Measurements from ENCODE around the gene GBP2.
"Not testable (repeated sequence)": the region's sequence is repeated elsewhere in the genome, so short reads cannot be mapped to it uniquely, and the experiment has no call there.

Gene GBP2, protein sequence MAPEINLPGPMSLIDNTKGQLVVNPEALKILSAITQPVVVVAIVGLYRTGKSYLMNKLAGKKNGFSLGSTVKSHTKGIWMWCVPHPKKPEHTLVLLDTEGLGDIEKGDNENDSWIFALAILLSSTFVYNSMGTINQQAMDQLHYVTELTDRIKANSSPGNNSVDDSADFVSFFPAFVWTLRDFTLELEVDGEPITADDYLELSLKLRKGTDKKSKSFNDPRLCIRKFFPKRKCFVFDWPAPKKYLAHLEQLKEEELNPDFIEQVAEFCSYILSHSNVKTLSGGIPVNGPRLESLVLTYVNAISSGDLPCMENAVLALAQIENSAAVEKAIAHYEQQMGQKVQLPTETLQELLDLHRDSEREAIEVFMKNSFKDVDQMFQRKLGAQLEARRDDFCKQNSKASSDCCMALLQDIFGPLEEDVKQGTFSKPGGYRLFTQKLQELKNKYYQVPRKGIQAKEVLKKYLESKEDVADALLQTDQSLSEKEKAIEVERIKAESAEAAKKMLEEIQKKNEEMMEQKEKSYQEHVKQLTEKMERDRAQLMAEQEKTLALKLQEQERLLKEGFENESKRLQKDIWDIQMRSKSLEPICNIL

GRCh38 chr1:89125913-89126580 lies at the start of gene GBP2:
GBP2 (minus strand) TSS chr1:89126114; CDS start chr1:89121966, 4,148 bp downstream.
- no peak for DNase-seq (ENCODE audit: low read depth in 2 of 2)

DNA sequence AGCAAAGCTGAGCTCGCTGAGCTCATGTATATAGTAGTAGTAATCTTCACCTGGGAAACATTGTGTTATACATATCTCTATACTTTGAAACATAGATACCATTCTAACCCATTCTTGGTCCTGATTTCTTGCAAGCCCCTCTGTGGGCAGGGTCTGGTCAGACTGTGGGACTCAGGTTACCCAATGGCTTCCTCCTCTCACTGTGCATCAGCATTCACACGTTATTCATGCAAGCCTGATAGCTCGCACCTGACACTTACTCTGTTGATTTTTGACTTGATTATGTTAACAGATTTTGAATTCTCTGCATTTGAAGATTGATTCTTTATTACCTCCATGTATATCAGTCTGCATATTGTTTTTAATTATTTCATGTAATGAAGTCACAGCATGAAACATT lies 48.6 kb upstream of the GBP2 start:
- no peak for DNase-seq (ENCODE audit: low read depth in 2 of 2)

DNA sequence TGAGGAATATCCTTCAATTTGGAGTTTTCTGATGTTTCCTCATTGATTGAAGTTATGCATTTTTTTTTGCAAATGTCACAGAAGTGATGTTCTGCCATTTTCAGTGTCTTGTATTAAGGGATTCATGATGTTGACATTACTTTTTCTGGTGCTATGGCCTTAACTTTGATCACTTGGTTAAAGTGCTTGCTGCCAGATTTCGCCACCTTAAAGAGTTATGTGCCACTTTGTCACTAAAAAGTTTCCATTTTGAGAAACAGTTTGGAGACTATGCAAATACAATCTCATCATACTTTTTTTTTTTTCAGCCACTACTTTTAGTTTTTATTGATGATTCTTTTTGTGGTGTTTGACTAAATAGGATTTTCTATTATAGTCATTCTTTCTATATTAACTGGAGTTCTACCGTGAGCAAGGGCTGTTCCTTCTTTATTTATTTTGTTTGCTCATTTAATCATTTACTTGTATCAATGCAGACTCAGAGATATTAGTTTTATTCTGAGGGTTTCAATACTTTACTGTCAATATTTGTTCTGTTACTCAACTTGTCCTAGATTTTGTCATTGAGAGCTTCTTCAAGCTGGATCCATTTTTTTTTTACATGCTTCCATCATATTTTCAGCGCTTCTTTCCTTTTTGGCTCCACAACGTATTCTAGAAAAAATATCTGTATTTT lies 46.7 kb upstream of the GBP2 start:
- DNase-seq (ENCODE audit: low read depth in 2 of 2), result no peak

- DNase-seq (ENCODE audit: low read depth in 2 of 2), result no peak
Observed at GRCh38 chr1:89171067-89171438, 45.1 kb upstream of the GBP2 start.

DNA sequence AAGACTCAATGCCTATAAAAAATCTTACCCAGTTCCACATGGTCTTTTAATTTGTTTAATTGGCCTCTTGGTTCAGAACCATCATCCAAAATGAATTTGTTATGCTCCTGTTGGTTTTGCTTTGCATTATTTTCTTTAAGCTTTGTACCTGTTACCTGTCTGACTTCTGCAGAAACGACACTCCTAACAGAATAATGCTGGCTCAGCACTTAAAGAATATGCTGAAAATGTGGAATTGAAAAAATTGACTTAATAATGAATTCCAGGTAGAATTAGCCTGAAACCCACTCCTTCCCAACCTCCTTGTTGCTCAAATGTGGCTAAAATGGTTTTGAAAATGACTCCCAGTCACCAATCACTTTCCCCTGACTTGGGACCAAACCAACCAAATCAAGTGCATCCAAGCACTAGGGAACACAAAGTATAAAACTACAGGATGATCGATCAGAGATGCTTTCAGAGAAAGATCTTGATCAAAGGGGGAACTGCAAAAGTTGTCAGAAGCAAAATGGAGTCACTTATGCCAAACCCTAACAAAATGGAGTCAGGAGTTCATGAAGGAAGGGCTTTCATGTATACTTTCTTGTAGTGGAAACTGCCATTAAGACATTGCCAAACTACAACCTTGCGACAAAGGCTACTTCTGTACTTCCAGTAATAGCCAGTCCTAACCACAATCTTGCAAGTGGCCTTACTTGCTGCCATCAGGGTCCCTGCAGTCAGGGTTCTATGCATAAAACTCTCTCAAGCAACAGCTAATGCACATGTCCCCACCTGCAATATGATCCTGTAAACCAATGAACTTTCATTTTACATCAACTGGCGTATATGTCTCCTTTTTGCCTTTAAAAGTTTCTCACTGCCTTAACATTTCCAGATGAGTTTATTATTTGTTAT lies 44.5 kb upstream of the GBP2 start:
- no peak for DNase-seq (ENCODE audit: low read depth in 2 of 2)

GRCh38 chr1:89169166-89169565 lies 43.3 kb upstream of the GBP2 start:
- DNase-seq (ENCODE audit: low read depth in 2 of 2), result no peak

- DNase-seq (ENCODE audit: low read depth in 2 of 2), result no peak
Observed at GRCh38 chr1:89167590-89168230, 41.8 kb upstream of the GBP2 start.

GRCh38 chr1:89166705-89167104 lies 40.8 kb upstream of the GBP2 start:
- no peak for DNase-seq (ENCODE audit: low read depth in 2 of 2)

DNA sequence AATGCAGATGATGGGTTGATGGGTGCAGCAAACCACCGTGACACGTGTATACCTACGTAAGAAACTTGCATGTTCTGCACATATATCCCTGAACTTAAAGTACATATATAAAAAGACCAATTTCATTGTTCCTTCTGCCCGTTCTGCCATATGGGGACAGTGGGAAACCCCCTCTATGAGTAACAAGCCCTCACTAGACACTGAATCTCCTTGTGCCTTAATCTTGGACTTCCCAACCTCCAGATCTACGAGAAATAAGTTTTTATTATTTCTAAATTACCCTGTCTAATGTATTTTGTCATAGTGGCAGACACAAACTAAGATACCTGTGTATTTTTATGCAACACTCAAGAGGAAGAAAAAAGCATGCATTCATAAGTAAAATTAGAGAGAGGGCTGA lies 39.9 kb upstream of the GBP2 start:
- DNase-seq (ENCODE audit: low read depth in 2 of 2), result no peak

- no peak for DNase-seq (ENCODE audit: low read depth in 2 of 2)
Observed at GRCh38 chr1:89151047-89151446, 25.1 kb upstream of the GBP2 start.

DNA sequence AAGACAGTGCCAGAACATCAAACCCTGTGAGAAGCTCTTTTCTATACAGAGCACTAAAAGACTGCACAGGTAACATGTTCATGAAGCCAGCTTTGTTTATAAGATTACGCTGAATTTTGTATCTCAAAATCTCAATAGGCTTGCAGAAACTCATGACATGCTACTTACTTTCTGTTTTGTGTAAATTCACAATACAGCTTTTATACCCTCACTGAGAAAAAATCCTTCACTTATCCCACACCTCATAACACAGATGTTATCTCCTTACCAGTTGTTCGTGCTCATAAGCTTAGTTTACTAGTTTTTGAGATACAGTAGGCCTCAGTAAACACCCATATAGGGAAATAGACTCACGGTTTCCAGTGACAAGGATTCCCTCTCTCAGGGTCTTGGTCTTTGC lies 24.1 kb upstream of the GBP2 start:
- no peak for DNase-seq (ENCODE audit: low read depth in 2 of 2)

DNA sequence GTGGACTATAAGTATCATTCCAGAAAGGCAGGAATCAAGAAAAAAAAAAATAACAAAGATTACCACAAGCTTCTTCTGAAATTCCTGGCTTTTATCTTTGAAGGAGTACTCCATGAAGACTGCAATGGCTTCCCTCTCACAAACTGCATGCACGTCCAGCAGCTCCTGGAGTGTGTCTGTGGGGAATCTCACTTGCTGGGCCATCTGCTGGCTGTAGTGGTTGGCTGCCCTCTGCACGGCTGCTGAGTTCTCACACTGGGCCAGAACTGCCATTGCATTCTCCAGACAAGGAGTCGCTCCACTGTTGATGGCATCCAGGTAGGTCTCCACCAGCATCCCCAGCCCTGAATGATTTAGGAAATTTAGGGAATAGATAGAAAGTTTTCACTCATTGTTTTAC lies 23.3 kb upstream of the GBP2 start:
- no peak for DNase-seq (ENCODE audit: low read depth in 2 of 2)

DNA sequence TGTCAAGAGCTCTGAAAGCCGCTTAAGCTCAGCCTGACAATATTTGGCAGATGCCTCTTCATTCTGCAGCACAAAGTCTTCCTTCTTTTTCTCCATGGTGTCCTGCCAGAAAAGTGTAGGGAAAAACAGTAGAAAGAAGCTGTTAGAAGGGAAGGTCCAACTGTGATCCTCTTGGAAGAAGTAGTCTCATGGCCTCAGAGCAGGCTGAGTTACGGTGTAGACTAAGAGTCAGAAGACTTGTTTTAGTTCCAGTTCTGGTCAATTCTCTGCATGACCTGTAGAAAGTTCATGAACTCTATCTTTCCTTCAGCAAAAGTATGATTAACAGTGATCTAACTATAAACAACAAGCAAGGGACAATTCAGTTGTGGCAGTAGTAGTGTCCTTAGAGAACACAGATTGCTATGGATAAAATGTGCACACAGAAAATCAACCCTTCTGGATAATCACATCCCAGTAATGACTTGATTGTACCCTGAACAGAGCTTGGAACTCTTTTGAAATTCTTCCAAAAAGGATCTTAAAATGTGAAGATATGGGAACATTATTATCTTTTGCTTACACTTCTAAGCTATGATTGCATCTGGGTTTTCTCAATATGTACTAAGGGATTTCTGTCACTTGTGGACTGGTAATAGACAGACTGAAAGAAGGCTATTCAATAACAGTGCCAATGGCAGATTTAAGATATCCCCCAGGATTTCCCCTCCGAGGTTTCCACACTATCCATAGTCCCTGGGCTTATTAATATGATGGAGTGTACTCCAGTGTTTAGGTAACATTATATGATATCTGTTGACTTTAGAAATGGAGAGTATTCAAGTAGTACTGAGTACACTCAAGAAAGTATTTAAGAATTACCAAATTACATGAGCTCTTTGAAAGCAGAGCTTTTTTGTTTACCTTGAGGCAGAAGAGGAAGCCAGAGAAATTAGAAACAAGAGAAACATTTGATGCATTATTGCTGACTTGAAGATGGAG lies 22.1 kb upstream of the GBP2 start:
- DNase-seq (ENCODE audit: low read depth in 2 of 2), result no peak

- DNase-seq (ENCODE audit: low read depth in 2 of 2), result no peak
Observed at GRCh38 chr1:89146721-89147120, 20.8 kb upstream of the GBP2 start.

DNA sequence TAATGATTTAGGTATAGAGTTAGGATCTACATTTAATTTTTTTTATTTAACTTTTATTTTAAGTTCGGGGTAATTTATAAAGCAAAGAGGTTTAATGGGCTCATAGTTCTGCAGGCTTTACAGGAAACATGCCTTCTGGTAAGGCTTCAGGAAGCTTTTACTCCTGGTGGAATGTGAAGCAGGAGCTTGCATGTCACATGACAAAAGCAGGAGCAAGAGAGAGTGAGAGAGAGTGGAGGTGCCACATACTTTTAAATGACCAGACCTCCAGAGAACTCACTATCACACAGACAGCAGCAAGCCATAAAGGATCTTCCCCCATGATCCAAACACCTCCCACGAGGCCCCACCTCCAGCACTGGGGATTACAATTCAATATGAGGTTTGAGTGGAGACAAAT lies 17.6 kb upstream of the GBP2 start:
- DNase-seq (ENCODE audit: low read depth in 2 of 2), result no peak

DNA sequence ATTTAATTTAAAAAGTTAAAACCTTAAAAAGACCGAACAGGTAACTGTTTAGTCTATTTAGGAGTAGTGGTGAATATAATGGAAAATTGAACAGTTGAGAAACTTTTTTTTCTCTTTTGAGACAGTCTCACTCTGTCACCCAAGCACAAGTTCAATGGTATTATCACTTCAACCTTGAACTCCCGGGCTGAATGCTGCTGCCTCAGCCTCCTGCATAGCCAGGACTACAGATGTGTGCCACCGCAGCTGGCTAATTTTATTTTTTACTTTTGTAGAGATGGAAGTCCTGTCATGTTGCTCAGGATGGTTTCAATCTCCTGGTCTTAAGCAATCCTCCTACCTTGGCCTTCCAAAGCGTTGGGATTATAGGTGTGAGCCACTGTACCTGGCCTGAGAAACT lies 16.2 kb upstream of the GBP2 start:
- DNase-seq (ENCODE audit: low read depth in 2 of 2), result no peak

GRCh38 chr1:89133747-89134146 lies 7.8 kb upstream of the GBP2 start:
- no peak for DNase-seq (ENCODE audit: low read depth in 2 of 2)

DNA sequence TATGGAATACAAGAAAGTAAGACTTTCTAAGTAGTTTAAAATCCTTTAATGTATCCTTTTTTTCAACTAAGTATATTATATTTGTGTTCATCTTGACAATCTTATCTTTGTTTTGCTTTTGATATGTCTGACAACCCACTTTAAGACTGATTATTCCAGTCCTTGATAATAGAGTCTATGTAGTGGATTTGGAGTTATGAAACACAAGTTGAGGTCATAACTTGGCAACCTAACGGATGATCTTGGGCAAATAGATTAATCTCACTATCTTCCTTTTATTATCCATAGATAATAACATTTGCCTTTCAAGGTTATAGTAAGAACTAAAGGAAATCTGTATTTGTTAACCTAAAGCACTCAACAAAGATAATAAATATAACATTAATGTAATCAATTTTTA lies 4.8 kb upstream of the GBP2 start:
- no peak for DNase-seq (ENCODE audit: low read depth in 2 of 2)

GRCh38 chr1:89129911-89130310 lies 4.0 kb upstream of the GBP2 start:
- no peak for DNase-seq (ENCODE audit: low read depth in 2 of 2)

DNA sequence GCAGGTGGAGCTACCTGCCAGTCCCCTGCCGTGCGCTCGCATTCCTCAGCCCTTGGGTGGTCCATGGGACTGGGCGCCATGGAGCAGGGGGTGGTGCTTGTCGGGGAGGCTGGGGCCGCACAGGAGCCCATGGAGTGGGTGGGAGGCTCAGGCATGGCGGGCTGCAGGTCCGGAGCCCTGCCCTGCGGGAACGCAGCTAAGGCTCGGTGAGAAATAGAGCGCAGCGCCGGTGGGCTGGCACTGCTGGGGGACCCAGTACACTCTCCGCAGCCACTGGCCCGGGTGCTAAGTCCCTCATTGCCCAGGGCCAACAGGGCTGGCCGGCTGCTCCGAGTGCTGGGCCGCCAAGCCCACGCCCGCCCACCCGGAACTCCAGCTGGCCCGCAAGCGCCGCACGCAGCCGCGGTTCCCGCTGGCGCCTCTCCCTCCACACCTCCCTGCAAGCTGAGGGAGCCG lies 2.1 kb upstream of the GBP2 start:
- not testable (repeated sequence) for DNase-seq (ENCODE audit: low read depth in 2 of 2)

All from stimulated activated CD4-positive, alpha-beta T cell treated with anti-CD3 and anti-CD28 coated beads, Interleukin-15, amount 100 ng/mL, for 48 hours (primary cell).